ENCODE data around the gene LRRC1.

Gene LRRC1

GRCh38 chr6:53794720-53795339 lies at the start of gene LRRC1:
Gene LRRC1 (plus strand): TSS chr6:53795005. CDS start chr6:53795257, 252 bp downstream.
- H3K79me2 ChIP-seq (ENCODE audit: control insufficient read depth, insufficient read depth, low read length, unreplicated experiment), result no peaks in the 10 kb centered on the region
- no peaks in the 10 kb centered on the region for H3K36me3 ChIP-seq (ENCODE audit: insufficient read depth, low read length)
- H2AFZ ChIP-seq (ENCODE audit: low read length, unreplicated experiment), result peak within 1 kb of the TSS; percentile 88
- H3K4me1 ChIP-seq (ENCODE audit: control insufficient read depth, insufficient read depth, low read length, unreplicated experiment), result peaks cover 7% of the 10 kb centered on the region
- H3K27me3 ChIP-seq (ENCODE audit: insufficient read depth, low read length), result no peaks in the 10 kb centered on the region
- peak within 1 kb of the TSS; percentile 94 for H3K4me3 ChIP-seq (ENCODE audit: low read depth, low read length)
- peak within 1 kb of the TSS; percentile 53 for H3K27ac ChIP-seq (ENCODE audit: low read depth, low read length)

- H3K4me1 ChIP-seq (ENCODE audit: control insufficient read depth, insufficient read depth, low read length, unreplicated experiment), result no peaks in the 10 kb centered on the region
- H3K27me3 ChIP-seq (ENCODE audit: insufficient read depth, low read length), result no peaks in the 10 kb centered on the region
- H3K4me3 ChIP-seq (ENCODE audit: low read depth, low read length), result no peak overlapping the region
- no peaks in the 10 kb centered on the region for H3K36me3 ChIP-seq (ENCODE audit: insufficient read depth, low read length)
- no peak overlapping the region for H3K27ac ChIP-seq (ENCODE audit: low read depth, low read length)
- H2AFZ ChIP-seq (ENCODE audit: low read length, unreplicated experiment), result no peak overlapping the region
- H3K79me2 ChIP-seq (ENCODE audit: control insufficient read depth, insufficient read depth, low read length, unreplicated experiment), result no peaks in the 10 kb centered on the region
Measured at GRCh38 chr6:53746442-53747103, 48.2 kb upstream of the LRRC1 start.

DNA sequence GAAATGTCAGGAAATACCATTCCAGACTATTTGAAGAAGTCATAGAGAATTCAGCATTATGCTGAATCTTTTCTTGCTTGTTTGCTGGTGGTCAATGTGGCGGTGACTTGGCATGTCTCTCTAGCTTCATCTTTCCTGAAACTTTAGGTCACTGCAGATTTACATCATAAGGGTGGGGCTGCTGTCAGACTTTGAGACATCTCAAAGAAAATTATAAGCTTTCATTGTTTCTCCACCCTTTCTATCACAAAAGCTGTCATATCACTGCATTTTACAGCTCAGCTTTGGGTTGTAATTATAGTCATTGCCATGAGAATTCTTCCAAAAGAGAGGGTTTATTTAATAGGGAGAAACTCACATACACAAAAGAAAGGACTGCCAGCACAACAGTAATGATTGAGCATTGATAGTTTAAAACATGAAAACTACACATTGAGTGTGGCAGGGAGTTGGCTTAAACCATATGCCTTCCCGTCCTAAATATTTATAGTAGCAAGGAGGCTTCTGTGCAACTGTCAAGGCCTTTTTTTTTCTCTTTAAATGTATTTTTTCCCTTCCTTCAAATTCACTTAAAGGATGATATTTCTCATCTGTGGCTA lies 44.7 kb upstream of the LRRC1 start:
- Histone ChIP-seq H3K79me2 (ENCODE audit: control insufficient read depth, insufficient read depth, low read length, unreplicated experiment) (no peaks in the 10 kb centered on the region), H2AFZ (ENCODE audit: low read length, unreplicated experiment) (no peak overlapping the region), H3K4me3 (ENCODE audit: low read depth, low read length) (no peak overlapping the region), H3K4me1 (ENCODE audit: control insufficient read depth, insufficient read depth, low read length, unreplicated experiment) (peaks cover 15% of the 10 kb centered on the region), H3K27me3 (ENCODE audit: insufficient read depth, low read length) (no peaks in the 10 kb centered on the region), H3K36me3 (ENCODE audit: insufficient read depth, low read length) (no peaks in the 10 kb centered on the region), H3K27ac (ENCODE audit: low read depth, low read length) (no peak overlapping the region)

DNA sequence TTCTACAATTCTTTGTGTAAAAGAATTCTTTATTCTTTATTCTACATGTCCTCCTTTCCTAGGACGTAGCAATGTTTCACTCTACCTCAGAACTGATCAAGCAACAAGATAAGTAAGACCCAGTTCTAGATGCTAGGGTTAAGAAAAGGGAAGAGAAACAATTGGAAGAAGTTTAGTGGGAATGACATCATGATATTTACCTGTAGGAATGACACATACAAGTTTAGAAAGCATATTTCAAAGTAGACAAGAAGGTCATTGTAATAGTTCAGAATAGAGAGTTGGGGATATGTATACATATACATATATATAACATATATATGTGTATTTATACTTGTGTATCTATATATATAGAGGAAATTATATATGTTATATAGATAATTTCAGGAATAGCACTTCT lies 43.4 kb upstream of the LRRC1 start:
- Histone ChIP-seq H3K4me3 (ENCODE audit: low read depth, low read length) (no peak overlapping the region), H3K27ac (ENCODE audit: low read depth, low read length) (no peak overlapping the region), H3K79me2 (ENCODE audit: control insufficient read depth, insufficient read depth, low read length, unreplicated experiment) (no peaks in the 10 kb centered on the region), H2AFZ (ENCODE audit: low read length, unreplicated experiment) (no peak overlapping the region), H3K27me3 (ENCODE audit: insufficient read depth, low read length) (no peaks in the 10 kb centered on the region), H3K4me1 (ENCODE audit: control insufficient read depth, insufficient read depth, low read length, unreplicated experiment) (peaks cover 15% of the 10 kb centered on the region), H3K36me3 (ENCODE audit: insufficient read depth, low read length) (no peaks in the 10 kb centered on the region)

- Histone ChIP-seq H3K4me3 (ENCODE audit: low read depth, low read length) (no peak overlapping the region; the same call in 1 of the 2 replicates), H3K27me3 (ENCODE audit: insufficient read depth, low read length) (no peaks in the 10 kb centered on the region), H3K79me2 (ENCODE audit: control insufficient read depth, insufficient read depth, low read length, unreplicated experiment) (no peaks in the 10 kb centered on the region), H2AFZ (ENCODE audit: low read length, unreplicated experiment) (peak overlapping the region; percentile 48), H3K4me1 (ENCODE audit: control insufficient read depth, insufficient read depth, low read length, unreplicated experiment) (peaks cover 15% of the 10 kb centered on the region), H3K27ac (ENCODE audit: low read depth, low read length) (peak overlapping the region; percentile 69), H3K36me3 (ENCODE audit: insufficient read depth, low read length) (no peaks in the 10 kb centered on the region)
Measured at GRCh38 chr6:53752440-53752839, 42.4 kb upstream of the LRRC1 start.

DNA sequence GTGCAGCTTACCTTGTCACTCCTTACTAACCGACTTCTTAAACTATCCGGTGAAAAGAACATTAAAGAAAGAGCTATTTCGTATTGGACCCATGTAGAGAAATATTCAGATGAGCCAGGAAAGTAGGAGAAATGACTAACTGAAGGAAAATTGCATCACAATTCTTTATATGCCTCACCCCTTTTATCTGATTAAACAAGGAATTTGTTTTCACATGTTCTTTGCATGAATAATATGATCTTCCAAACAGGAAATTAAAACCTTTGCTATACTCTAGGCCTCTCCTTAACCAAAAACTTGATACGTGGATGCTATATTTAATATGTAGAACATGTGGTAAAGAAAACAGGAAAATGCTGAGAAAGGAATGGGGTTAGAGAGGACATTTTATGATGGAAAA lies 41.9 kb upstream of the LRRC1 start:
- Histone ChIP-seq H3K4me1 (ENCODE audit: control insufficient read depth, insufficient read depth, low read length, unreplicated experiment) (peaks cover 15% of the 10 kb centered on the region), H3K79me2 (ENCODE audit: control insufficient read depth, insufficient read depth, low read length, unreplicated experiment) (no peaks in the 10 kb centered on the region), H3K27me3 (ENCODE audit: insufficient read depth, low read length) (no peaks in the 10 kb centered on the region), H3K4me3 (ENCODE audit: low read depth, low read length) (no peak overlapping the region; the same call in 1 of the 2 replicates), H3K36me3 (ENCODE audit: insufficient read depth, low read length) (no peaks in the 10 kb centered on the region), H3K27ac (ENCODE audit: low read depth, low read length) (peak overlapping the region; percentile 69), H2AFZ (ENCODE audit: low read length, unreplicated experiment) (peak overlapping the region; percentile 80)

DNA sequence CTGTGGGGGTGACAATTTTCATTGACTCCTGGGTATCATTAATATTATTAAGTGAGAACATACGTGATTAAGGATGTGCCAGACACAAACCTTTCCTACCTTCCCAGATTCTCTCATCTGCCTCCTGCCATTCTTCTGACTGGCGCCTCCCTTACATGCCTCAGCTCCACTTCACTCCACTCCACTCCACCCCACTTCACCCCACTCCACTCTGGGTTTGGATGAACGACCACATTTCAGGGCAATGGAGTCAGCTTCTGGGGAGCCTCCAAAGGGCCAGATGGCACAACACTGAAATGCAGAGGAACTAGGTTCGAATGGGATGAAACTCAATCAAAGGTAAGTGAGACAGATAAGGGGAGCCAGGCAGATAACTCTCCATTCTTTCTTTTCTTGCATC lies 40.5 kb upstream of the LRRC1 start:
- peaks cover 15% of the 10 kb centered on the region for H3K4me1 ChIP-seq (ENCODE audit: control insufficient read depth, insufficient read depth, low read length, unreplicated experiment)
- no peaks in the 10 kb centered on the region for H3K36me3 ChIP-seq (ENCODE audit: insufficient read depth, low read length)

GRCh38 chr6:53756396-53756795 lies 38.4 kb upstream of the LRRC1 start:
- H2AFZ ChIP-seq (ENCODE audit: low read length, unreplicated experiment), result no peak overlapping the region
- H3K27ac ChIP-seq (ENCODE audit: low read depth, low read length), result no peak overlapping the region
- no peak overlapping the region for H3K4me3 ChIP-seq (ENCODE audit: low read depth, low read length)
- H3K79me2 ChIP-seq (ENCODE audit: control insufficient read depth, insufficient read depth, low read length, unreplicated experiment), result no peaks in the 10 kb centered on the region
- no peaks in the 10 kb centered on the region for H3K27me3 ChIP-seq (ENCODE audit: insufficient read depth, low read length)
- peaks cover 15% of the 10 kb centered on the region for H3K4me1 ChIP-seq (ENCODE audit: control insufficient read depth, insufficient read depth, low read length, unreplicated experiment)
- H3K36me3 ChIP-seq (ENCODE audit: insufficient read depth, low read length), result no peaks in the 10 kb centered on the region

More for the DNA sequence above, 40.5 kb upstream of the LRRC1 start:
- H3K27ac ChIP-seq (ENCODE audit: low read depth, low read length), result no peak overlapping the region
- H2AFZ ChIP-seq (ENCODE audit: low read length, unreplicated experiment), result no peak overlapping the region
- no peaks in the 10 kb centered on the region for H3K79me2 ChIP-seq (ENCODE audit: control insufficient read depth, insufficient read depth, low read length, unreplicated experiment)
- H3K4me3 ChIP-seq (ENCODE audit: low read depth, low read length), result no peak overlapping the region
- no peaks in the 10 kb centered on the region for H3K27me3 ChIP-seq (ENCODE audit: insufficient read depth, low read length)

- Histone ChIP-seq H3K4me1 (ENCODE audit: control insufficient read depth, insufficient read depth, low read length, unreplicated experiment) (peaks cover 2% of the 10 kb centered on the region), H2AFZ (ENCODE audit: low read length, unreplicated experiment) (no peak overlapping the region), H3K4me3 (ENCODE audit: low read depth, low read length) (no peak overlapping the region), H3K27ac (ENCODE audit: low read depth, low read length) (no peak overlapping the region), H3K27me3 (ENCODE audit: insufficient read depth, low read length) (no peaks in the 10 kb centered on the region), H3K79me2 (ENCODE audit: control insufficient read depth, insufficient read depth, low read length, unreplicated experiment) (no peaks in the 10 kb centered on the region), H3K36me3 (ENCODE audit: insufficient read depth, low read length) (no peaks in the 10 kb centered on the region)
Measured at GRCh38 chr6:53758496-53758895, 36.3 kb upstream of the LRRC1 start.

GRCh38 chr6:53761036-53761435 lies 33.8 kb upstream of the LRRC1 start:
- H3K27ac ChIP-seq (ENCODE audit: low read depth, low read length), result no peak overlapping the region
- H3K79me2 ChIP-seq (ENCODE audit: control insufficient read depth, insufficient read depth, low read length, unreplicated experiment), result no peaks in the 10 kb centered on the region
- H3K4me3 ChIP-seq (ENCODE audit: low read depth, low read length), result no peak overlapping the region
- H3K4me1 ChIP-seq (ENCODE audit: control insufficient read depth, insufficient read depth, low read length, unreplicated experiment), result no peaks in the 10 kb centered on the region
- H3K27me3 ChIP-seq (ENCODE audit: insufficient read depth, low read length), result no peaks in the 10 kb centered on the region
- no peaks in the 10 kb centered on the region for H3K36me3 ChIP-seq (ENCODE audit: insufficient read depth, low read length)
- H2AFZ ChIP-seq (ENCODE audit: low read length, unreplicated experiment), result no peak overlapping the region

DNA sequence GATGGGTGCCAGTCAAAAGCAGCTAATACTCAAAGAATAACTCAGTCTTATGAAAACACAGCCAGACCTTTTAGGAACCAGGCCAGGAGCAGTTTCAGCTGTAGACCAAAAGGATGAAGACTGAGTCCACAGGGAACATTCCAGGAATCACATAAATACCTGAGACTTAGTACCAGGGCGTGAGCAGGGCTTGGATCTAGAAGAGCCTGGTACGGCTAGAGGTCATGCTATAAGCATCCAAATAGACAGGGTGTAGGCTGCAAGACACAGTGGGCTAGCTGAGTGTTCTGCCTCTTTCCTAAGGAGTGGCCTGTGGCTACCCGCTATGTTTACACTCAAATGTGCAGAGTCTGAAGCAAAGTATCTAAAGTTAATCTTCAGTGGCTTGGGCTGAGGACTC lies 29.5 kb upstream of the LRRC1 start:
- Histone ChIP-seq H3K27me3 (ENCODE audit: insufficient read depth, low read length) (no peaks in the 10 kb centered on the region), H2AFZ (ENCODE audit: low read length, unreplicated experiment) (no peak overlapping the region), H3K79me2 (ENCODE audit: control insufficient read depth, insufficient read depth, low read length, unreplicated experiment) (no peaks in the 10 kb centered on the region), H3K36me3 (ENCODE audit: insufficient read depth, low read length) (no peaks in the 10 kb centered on the region), H3K27ac (ENCODE audit: low read depth, low read length) (no peak overlapping the region), H3K4me1 (ENCODE audit: control insufficient read depth, insufficient read depth, low read length, unreplicated experiment) (no peaks in the 10 kb centered on the region), H3K4me3 (ENCODE audit: low read depth, low read length) (no peak overlapping the region)

Measured in ACC112 (cell line).